Pulmonary artery endothelial cell (primary cell): ENCODE measurements around the gene LYL1. TPM values are rescaled to one million over a fixed set of nuclear protein-coding genes. Genes with fewer than 3 reads are reported as not detected.

ENCODE experiments used
- DNase-seq: peaks from one replicate; pipeline ENCODE4 v3.0.0-alpha.2; 2011; ENCODE audit warnings: low read depth, low spot score
- total RNA-seq: library from RNA; depleted of rRNA; stranded (reverse); fragments of >200 nt; gene quantifications from 2 replicates; pipeline ENCODE4 v1.2.3, GENCODE V29; 2014

LYL1 gene
- total RNA-seq, 1 donor from 2014 or later, result 55.5 TPM

- DNase-seq, result no peak
Measured at GRCh38 chr19:13129384-13129783, 26.7 kb upstream of the LYL1 start.

- no peak for DNase-seq
Measured at GRCh38 chr19:13128583-13128982, 25.9 kb upstream of the LYL1 start.

GRCh38 chr19:13127811-13128575 lies 25.3 kb upstream of the LYL1 start:
- DNase-seq, result no peak

- no peak for DNase-seq
Measured at GRCh38 chr19:13127051-13127450, 24.4 kb upstream of the LYL1 start.

GRCh38 chr19:13122980-13123957 lies 20.6 kb upstream of the LYL1 start:
- no peak for DNase-seq

GRCh38 chr19:13122275-13122878 lies 19.7 kb upstream of the LYL1 start:
- DNase-seq, result no peak

GRCh38 chr19:13121551-13122274 lies 19.1 kb upstream of the LYL1 start:
- no peak for DNase-seq

GRCh38 chr19:13120817-13121216 lies 18.2 kb upstream of the LYL1 start:
- no peak for DNase-seq

GRCh38 chr19:13120031-13120430 lies 17.4 kb upstream of the LYL1 start:
- no peak for DNase-seq

GRCh38 chr19:13119627-13120026 lies 17.0 kb upstream of the LYL1 start:
- no peak for DNase-seq

GRCh38 chr19:13118424-13119193 lies 16.0 kb upstream of the LYL1 start:
- no peak for DNase-seq

- DNase-seq, result no peak
Measured at GRCh38 chr19:13117772-13118423, 15.2 kb upstream of the LYL1 start, which contains the start of gene NACC1. Gene NACC1 (plus strand): TSS chr19:13118264. CDS start chr19:13135208, 16,944 bp downstream.

GRCh38 chr19:13117176-13117771 lies 14.6 kb upstream of the LYL1 start:
- DNase-seq, result no peak

GRCh38 chr19:13116282-13117175 lies 13.9 kb upstream of the LYL1 start, which contains the start of gene TRMT1:
Gene TRMT1 (minus strand): TSS chr19:13116740. CDS start chr19:13116399, 341 bp downstream.
- DNase-seq, result peak; percentile 78

GRCh38 chr19:13115936-13116281 lies 13.3 kb upstream of the LYL1 start:
- no peak for DNase-seq

GRCh38 chr19:13112555-13112954 lies 9.9 kb upstream of the LYL1 start:
- no peak for DNase-seq

GRCh38 chr19:13110099-13110610 lies 7.5 kb upstream of the LYL1 start:
- no peak for DNase-seq
